ENCODE measurements around the gene SLC17A2. TPM values are rescaled to one million over a fixed set of nuclear protein-coding genes. Genes with fewer than 3 reads are reported as not detected.
A peak's percentile ranks its signal among the peaks of the same experiment; 100 is the strongest.
"Not testable (repeated sequence)": the region's sequence is repeated elsewhere in the genome, so short reads cannot be mapped to it uniquely, and the experiment has no call there.

SLC17A2 gene
- total RNA-seq, 2 donors from 2014 or later = not detected

DNA sequence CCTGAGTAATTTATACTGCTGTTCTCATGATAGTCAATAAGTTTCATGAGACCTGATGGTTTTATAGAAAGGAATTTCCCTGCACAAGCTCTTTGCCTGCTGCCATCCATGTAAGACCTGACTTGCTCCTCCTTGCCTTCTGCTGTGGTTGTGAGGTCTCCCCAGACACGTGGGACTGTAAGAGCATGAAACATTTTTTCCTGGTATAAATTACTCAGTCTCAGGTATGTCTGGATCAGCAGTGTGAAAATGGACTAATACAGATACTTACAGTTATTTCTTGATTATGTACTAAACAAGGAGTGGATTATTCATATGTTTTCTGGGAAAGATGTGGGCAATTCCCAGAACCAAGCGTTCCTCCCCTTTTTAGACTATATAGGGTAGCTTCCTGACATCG lies 30.2 kb upstream of the SLC17A2 start:
- Mint-ChIP-seq H3K36me3 (peaks cover 15% of the 10 kb centered on the region), H3K4me3 (peak overlapping the region; percentile 93), H3K27ac (peak overlapping the region; percentile 88 to 97), H3K4me1 (ENCODE audit: low read depth in 2 of 2) (peaks cover 63% of the 10 kb centered on the region in 2 donors), H3K9me3 (peaks cover 3% of the 10 kb centered on the region), H3K27me3 (no peaks in the 10 kb centered on the region)
- DNase-seq (ENCODE audit: low spot score) = no peak
- peak in 1 of 2 donors; percentile 24 for ATAC-seq

- DNase-seq (ENCODE audit: low spot score) = no peak
- H3K4me1 Mint-ChIP-seq (ENCODE audit: low read depth in 2 of 2) = peaks cover 62 to 63% of the 10 kb centered on the region in 2 donors
- peak overlapping the region; percentile 88 to 97 for H3K27ac Mint-ChIP-seq
- ATAC-seq = no peak
- peaks cover 15% of the 10 kb centered on the region for H3K36me3 Mint-ChIP-seq
- H3K4me3 Mint-ChIP-seq = peak overlapping the region; percentile 93
- no peaks in the 10 kb centered on the region for H3K27me3 Mint-ChIP-seq
- H3K9me3 Mint-ChIP-seq = peaks cover 3% of the 10 kb centered on the region
Observed at GRCh38 chr6:25959890-25960536, 29.5 kb upstream of the SLC17A2 start.

DNA sequence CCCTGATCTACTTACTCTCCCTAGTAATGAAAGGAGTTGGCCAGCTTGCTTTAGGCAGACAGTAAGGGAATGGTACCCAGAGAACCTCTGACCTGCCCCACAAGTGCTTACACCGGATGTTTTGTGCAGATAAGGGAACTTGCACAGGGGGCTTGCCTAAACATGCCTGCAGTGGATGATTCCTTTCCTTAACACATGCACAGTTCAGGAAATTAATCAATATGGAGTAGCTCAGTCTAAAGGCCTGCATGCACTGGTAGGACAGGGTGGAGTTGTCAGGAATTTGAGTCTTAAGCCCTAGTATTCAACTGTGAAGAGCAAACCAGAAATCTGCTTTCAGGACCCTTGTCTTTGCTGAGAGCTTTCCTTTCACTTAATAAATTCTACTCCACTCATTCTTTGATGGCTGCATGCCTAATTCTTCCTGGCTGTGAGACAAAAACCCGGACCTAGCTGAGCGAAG lies 28.2 kb upstream of the SLC17A2 start:
- H3K9me3 Mint-ChIP-seq = peaks cover 3% of the 10 kb centered on the region
- ATAC-seq (no peak), DNase-seq (ENCODE audit: low spot score) (no peak)
- H3K4me3 Mint-ChIP-seq = peak overlapping the region; percentile 69
- H3K4me1 Mint-ChIP-seq (ENCODE audit: low read depth in 2 of 2) = peaks cover 50 to 52% of the 10 kb centered on the region in 2 donors
- peak overlapping the region; percentile 27 to 66 for H3K27ac Mint-ChIP-seq
- H3K36me3 Mint-ChIP-seq = peaks cover 15% of the 10 kb centered on the region
- no peaks in the 10 kb centered on the region for H3K27me3 Mint-ChIP-seq

GRCh38 chr6:25956226-25956625 lies 25.7 kb upstream of the SLC17A2 start:
- H3K27me3 Mint-ChIP-seq = no peaks in the 10 kb centered on the region
- H3K4me1 Mint-ChIP-seq (ENCODE audit: low read depth in 2 of 2) = peaks cover 29 to 30% of the 10 kb centered on the region in 2 donors
- peaks cover 3% of the 10 kb centered on the region for H3K9me3 Mint-ChIP-seq
- ATAC-seq = no peak
- H3K36me3 Mint-ChIP-seq = peaks cover 15% of the 10 kb centered on the region
- H3K4me3 Mint-ChIP-seq = no peak overlapping the region
- no peak for DNase-seq (ENCODE audit: low spot score)
- no peak overlapping the region for H3K27ac Mint-ChIP-seq

DNA sequence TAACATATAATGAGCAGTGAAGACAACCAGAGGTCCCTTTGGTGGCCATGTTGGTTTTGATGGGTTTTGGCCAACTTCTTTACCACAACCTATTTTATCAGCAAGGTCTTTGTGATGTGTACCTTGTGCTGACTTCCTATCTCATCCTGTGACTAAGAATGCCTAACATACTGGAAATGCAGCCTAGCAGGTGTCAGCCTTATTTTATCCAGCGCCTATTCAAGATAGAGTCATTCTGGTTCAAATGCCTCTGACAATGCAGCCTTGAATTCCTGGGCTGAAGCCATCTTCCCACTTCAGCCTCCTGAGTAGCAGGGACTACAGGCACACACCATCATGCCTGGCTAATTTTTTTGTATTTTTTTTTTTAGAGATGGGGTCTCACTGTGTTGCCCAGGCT lies 24.3 kb upstream of the SLC17A2 start:
- H3K4me3 Mint-ChIP-seq = no peak overlapping the region
- peaks cover 5% of the 10 kb centered on the region for H3K36me3 Mint-ChIP-seq
- peaks cover 17% of the 10 kb centered on the region in 2 donors for H3K4me1 Mint-ChIP-seq (ENCODE audit: low read depth in 2 of 2)
- H3K27ac Mint-ChIP-seq = no peak overlapping the region
- ATAC-seq (no peak), DNase-seq (ENCODE audit: low spot score) (no peak)
- H3K9me3 Mint-ChIP-seq = no peaks in the 10 kb centered on the region
- H3K27me3 Mint-ChIP-seq = peaks cover 0 to 5% of the 10 kb centered on the region in 2 donors

DNA sequence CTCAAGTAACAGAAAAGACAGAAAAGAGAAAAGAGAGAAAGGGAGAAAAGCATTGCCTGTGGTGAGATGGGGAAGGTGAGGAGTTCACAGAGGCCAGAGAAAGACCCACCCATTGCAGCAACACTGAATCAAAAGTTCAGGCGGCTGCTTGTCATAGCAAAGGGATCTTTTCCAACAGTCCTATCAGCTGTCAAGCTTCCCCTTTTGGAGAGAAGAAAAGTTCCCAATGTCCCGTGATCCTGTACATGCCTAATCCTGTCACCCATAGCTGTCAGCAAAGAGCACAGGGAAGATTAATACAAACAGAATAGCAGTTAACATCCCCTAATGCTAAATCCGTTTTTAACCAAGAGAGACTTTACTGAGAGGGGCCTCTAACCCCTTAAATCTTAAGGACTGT lies 23.2 kb upstream of the SLC17A2 start:
- H3K4me1 Mint-ChIP-seq (ENCODE audit: low read depth in 2 of 2) = peaks cover 7% of the 10 kb centered on the region in 2 donors
- no peaks in the 10 kb centered on the region for H3K9me3 Mint-ChIP-seq
- ATAC-seq (no peak), DNase-seq (ENCODE audit: low spot score) (no peak)
- no peak overlapping the region for H3K4me3 Mint-ChIP-seq
- no peaks in the 10 kb centered on the region for H3K36me3 Mint-ChIP-seq
- peaks cover 0 to 5% of the 10 kb centered on the region in 2 donors for H3K27me3 Mint-ChIP-seq
- H3K27ac Mint-ChIP-seq = no peak overlapping the region

DNA sequence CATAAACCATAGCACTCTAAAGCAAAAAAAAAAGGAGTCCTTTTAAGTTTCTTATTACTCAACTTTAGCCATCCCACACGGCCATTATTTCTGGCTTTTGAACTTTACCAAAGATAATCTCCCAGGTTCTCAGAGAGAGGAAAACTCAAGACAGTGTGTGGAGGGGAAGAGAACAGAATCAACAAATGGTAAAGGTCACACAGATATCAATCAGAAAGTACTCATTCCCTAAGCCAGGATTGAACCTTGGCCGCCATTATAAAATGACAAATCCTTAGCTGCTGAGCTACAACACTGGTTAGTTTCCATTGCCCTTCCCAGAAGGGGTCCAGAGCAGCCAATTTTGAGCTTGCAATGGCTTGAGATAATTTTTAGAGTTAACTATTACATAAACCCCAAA lies 22.0 kb upstream of the SLC17A2 start:
- ATAC-seq = no peak
- peaks cover 0 to 5% of the 10 kb centered on the region in 2 donors for H3K27me3 Mint-ChIP-seq
- H3K4me1 Mint-ChIP-seq (ENCODE audit: low read depth in 2 of 2) = no peaks in the 10 kb centered on the region
- no peak overlapping the region for H3K27ac Mint-ChIP-seq
- H3K4me3 Mint-ChIP-seq = no peak overlapping the region
- H3K36me3 Mint-ChIP-seq = no peaks in the 10 kb centered on the region
- H3K9me3 Mint-ChIP-seq = no peaks in the 10 kb centered on the region
- DNase-seq (ENCODE audit: low spot score) = no peak

- peaks cover 0 to 3% of the 10 kb centered on the region in 2 donors for H3K4me1 Mint-ChIP-seq (ENCODE audit: low read depth in 2 of 2)
- no peaks in the 10 kb centered on the region for H3K9me3 Mint-ChIP-seq
- no peak overlapping the region for H3K4me3 Mint-ChIP-seq
- H3K27me3 Mint-ChIP-seq = peaks cover 0 to 7% of the 10 kb centered on the region in 2 donors
- no peak for DNase-seq (ENCODE audit: low spot score)
- ATAC-seq = no peak
- no peak overlapping the region for H3K27ac Mint-ChIP-seq
- H3K36me3 Mint-ChIP-seq = no peaks in the 10 kb centered on the region
Observed at GRCh38 chr6:25951296-25952032, 21.0 kb upstream of the SLC17A2 start.

DNA sequence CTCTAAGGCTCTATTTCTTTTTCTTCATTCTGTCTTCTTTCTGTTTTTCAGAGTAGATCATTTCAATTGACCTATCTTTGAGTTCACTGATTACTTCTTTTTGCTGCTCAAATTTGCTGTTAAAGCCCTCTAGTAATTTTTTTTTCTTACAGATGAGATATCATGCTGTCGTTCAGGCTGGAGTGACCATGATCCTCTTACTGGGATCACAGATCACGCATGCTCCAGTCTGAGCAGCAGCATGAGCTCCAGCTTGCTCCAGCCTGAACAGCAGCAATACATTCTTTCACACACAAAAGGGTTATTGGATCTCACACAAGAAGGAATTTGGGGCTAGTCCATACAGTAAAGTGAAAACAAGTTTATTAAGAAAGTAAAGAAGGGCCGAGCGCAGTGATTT lies 19.8 kb upstream of the SLC17A2 start:
- peaks cover 7 to 11% of the 10 kb centered on the region in 2 donors for H3K4me1 Mint-ChIP-seq (ENCODE audit: low read depth in 2 of 2)
- no peak for DNase-seq (ENCODE audit: low spot score)
- H3K36me3 Mint-ChIP-seq = no peaks in the 10 kb centered on the region
- no peaks in the 10 kb centered on the region for H3K9me3 Mint-ChIP-seq
- ATAC-seq = no peak
- H3K4me3 Mint-ChIP-seq = no peak overlapping the region
- H3K27ac Mint-ChIP-seq = no peak overlapping the region
- H3K27me3 Mint-ChIP-seq = peaks cover 0 to 11% of the 10 kb centered on the region in 2 donors

DNA sequence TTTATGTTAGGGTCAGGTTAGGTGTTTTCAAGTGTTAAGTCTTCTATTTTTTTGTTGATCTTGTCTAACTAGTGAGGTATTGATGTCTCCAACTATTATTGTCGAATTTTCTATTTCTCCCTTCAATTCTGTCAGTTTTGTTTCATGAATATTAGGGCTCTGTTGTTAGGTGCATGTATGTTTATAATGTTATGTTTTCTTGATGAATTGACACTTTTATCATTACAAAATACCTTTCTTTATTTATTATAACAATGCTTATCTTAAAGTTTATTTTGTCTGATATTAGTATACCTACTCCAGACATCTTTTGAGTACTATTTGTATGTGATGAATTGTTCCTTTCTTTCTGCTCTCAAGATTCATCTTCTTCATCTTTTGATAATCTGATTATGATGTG lies 19.2 kb upstream of the SLC17A2 start:
- Mint-ChIP-seq H3K27me3 (peaks cover 1 to 12% of the 10 kb centered on the region in 2 donors), H3K4me1 (ENCODE audit: low read depth in 2 of 2) (peaks cover 8 to 15% of the 10 kb centered on the region in 2 donors), H3K9me3 (no peaks in the 10 kb centered on the region), H3K4me3 (no peak overlapping the region), H3K36me3 (no peaks in the 10 kb centered on the region), H3K27ac (no peak overlapping the region)
- ATAC-seq (no peak), DNase-seq (ENCODE audit: low spot score) (no peak)

DNA sequence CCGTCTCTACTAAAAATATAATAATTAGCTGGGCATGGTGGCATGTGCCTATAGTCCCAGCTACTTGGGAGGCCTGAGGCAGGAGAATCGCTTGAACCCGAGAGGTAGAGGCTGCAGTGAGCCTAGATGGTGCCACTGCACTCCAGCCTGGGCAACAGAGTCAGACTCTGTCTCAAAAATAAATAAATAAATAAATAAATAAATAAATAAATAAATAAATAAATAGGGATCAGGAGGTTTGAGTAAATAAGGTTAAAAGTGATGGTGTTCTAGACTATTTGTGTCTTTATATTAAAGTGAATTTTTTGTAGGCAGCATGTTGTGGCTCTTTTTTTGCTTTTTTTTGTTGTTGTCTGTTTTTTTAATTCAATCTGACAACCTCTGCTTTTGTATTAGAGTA lies 17.0 kb upstream of the SLC17A2 start:
- Mint-ChIP-seq H3K27me3 (peaks cover 12 to 19% of the 10 kb centered on the region in 2 donors), H3K4me1 (ENCODE audit: low read depth in 2 of 2) (peaks cover 11 to 18% of the 10 kb centered on the region in 2 donors)
- H3K27ac Mint-ChIP-seq; DNase-seq (ENCODE audit: low spot score); ATAC-seq; H3K4me3 Mint-ChIP-seq; H3K36me3 Mint-ChIP-seq; H3K9me3 Mint-ChIP-seq: not testable (repeated sequence)

- DNase-seq (ENCODE audit: low spot score) (no peak), ATAC-seq (no peak)
- Mint-ChIP-seq H3K27ac (peak overlapping the region in 1 of 2 donors; percentile 27), H3K4me1 (ENCODE audit: low read depth in 2 of 2) (peaks cover 11 to 18% of the 10 kb centered on the region in 2 donors), H3K9me3 (no peaks in the 10 kb centered on the region), H3K27me3 (peaks cover 15 to 20% of the 10 kb centered on the region in 2 donors), H3K36me3 (no peaks in the 10 kb centered on the region), H3K4me3 (no peak overlapping the region)
Observed at GRCh38 chr6:25946631-25947030, 16.1 kb upstream of the SLC17A2 start.

DNA sequence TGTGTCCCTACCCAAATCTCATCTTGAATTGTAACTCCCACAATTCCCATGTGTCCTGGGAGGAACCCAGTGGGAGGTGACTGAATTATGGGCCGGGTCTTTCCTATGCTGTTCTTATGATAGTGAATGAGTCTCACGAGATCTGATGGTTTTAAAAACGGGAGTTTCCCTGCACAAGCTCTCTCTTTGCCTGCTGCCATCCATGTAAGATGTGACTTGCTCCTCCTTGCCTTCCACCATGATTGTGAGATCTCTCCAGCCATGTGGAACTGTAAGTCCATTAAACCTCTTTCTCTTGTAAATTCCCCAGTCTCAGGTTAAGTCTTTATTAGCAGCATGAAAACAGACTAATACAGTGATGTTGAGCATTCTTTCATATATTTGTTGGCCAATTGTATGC lies 15.2 kb upstream of the SLC17A2 start:
- peaks cover 11 to 18% of the 10 kb centered on the region in 2 donors for H3K4me1 Mint-ChIP-seq (ENCODE audit: low read depth in 2 of 2)
- not testable (repeated sequence) for H3K36me3 Mint-ChIP-seq; ATAC-seq; H3K27ac Mint-ChIP-seq; DNase-seq (ENCODE audit: low spot score); H3K9me3 Mint-ChIP-seq
- H3K4me3 Mint-ChIP-seq = peak overlapping the region; percentile 30
- peaks cover 15 to 20% of the 10 kb centered on the region in 2 donors for H3K27me3 Mint-ChIP-seq
